Esophagus squamous epithelium (tissue), 5 donors: Measurements from ENCODE around the gene TMEM185B. TPM values are rescaled to one million over a fixed set of nuclear protein-coding genes. Genes with fewer than 3 reads are reported as not detected.

Source experiments
- DNase-seq: peaks from one replicate; lab custom pipeline; 2025; lab: John Stamatoyannopoulos, UW
- H3K27ac ChIP-seq, 4 donors: fragments of 200-600 bp; sonication (generic); one replicate each; pipeline ENCODE4 v1.5.1; 2016 to 2019; ENCODE audit warnings: mild to moderate bottlenecking in 1 of 4
- H3K27me3 ChIP-seq, 4 donors: fragments of 200-600 bp; sonication (generic); 1 replicate in 3 of 4; 2 replicates in 1 of 4; pipeline versions ENCODE4 v1.5.1 to v1.6.0; 2017 to 2021; ENCODE audit warnings: antibody characterized with exemption in 1 of 4
- H3K36me3 ChIP-seq, 3 donors: fragments of 200-600 bp; sonication (generic); one replicate each; pipeline ENCODE4 v1.5.1; 2016 to 2019
- H3K4me1 ChIP-seq, 3 donors: fragments of 200-600 bp; sonication (generic); one replicate each; pipeline ENCODE4 v1.5.1; 2017 to 2019
- H3K4me3 ChIP-seq, 4 donors: fragments of 200-600 bp; sonication (generic); 1 replicate in 3 of 4; 2 replicates in 1 of 4; pipeline ENCODE4 v1.5.1; 2016 to 2019; ENCODE audit warnings: mild to moderate bottlenecking in 2 of 4, moderate library complexity in 1 of 4
- H3K9me3 ChIP-seq, 3 donors: fragments of 200-600 bp; sonication (generic); one replicate each; pipeline ENCODE4 v1.5.1; 2016 to 2019
- POLR2A ChIP-seq, 4 donors: fragments of 450-650 bp; IDR thresholded peaks; one replicate each; pipeline ENCODE4 v1.6.1; 2017; ENCODE audit warnings: antibody characterized with exemption in 4 of 4, mild to moderate bottlenecking in 4 of 4, moderate library complexity in 3 of 4
- WGBS, 2 donors: methylation state at CpG; one replicate each; pipeline ENCODE4 v1.1.5; 2018; 5-methylcytosine and 5-hydroxymethylcytosine counted together
- intact Hi-C: fragments of 100-400 bp; cut with DNase I; formaldehyde crosslinking; loops from one replicate; pipeline ENCODE4 v1.15.0; 2022
- total RNA-seq, 4 donors: library from RNA; depleted of rRNA; stranded (reverse); fragments of >200 nt; gene quantifications; one replicate each; pipeline ENCODE4 v1.1.0, GENCODE V29; 2016
- TF ChIP-seq, protein P1 (sequence below), 6 experiments: fragments of 450-650 bp in 4 of 6; fragments of 200-600 bp in 2 of 6; sonication (generic) in 2 of 6; IDR thresholded peaks; one replicate each; pipeline ENCODE4 v1.5.1; 2016 to 2019; ENCODE audit warnings: antibody characterized with exemption in 6 of 6, mild to moderate bottlenecking in 4 of 6, moderate library complexity in 4 of 6
- donor health status: DM: yes; HTN: yes; CAD: no.

TMEM185B gene
- total RNA-seq, 4 donors from 2014 or later: 20.9 to 24.8 (median 23.3) TPM

DNA sequence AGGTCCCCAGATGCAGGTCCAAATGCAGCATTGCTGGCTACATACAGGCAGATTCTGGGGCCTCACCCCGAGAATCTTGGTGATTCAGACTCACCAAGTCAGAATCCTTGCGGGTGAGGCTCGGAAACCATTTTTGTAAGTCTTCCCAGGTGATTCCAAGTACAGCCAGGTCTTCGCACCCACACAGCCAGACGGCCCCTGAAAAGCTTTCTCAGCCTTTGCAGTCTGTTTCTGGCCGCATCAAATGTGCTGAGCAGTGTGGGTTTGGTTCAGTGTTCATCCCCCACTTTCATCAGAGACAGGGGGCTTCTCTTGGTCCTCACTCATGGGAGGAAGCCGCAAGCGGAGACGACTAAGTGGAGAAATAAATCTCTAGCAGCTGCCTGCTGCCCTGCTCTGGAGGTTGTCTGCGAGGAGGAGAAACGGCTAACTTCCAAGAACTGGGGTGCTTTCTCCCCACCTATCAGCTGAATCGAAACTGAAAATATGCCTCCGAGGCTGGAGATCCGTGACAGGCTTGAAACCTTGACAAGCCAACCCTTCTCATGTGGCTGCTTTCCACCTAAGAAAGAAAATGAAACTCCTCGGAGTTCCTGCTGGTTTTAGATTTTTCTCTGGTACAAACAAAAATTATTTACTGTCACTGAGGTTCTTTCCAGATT, 8.9 kb upstream of the TMEM185B start:
- H3K27me3 ChIP-seq: no peaks in the 10 kb centered on the region
- intact Hi-C loops: no loop called here
- no peak for DNase-seq
- TF ChIP-seq, protein P1, sequence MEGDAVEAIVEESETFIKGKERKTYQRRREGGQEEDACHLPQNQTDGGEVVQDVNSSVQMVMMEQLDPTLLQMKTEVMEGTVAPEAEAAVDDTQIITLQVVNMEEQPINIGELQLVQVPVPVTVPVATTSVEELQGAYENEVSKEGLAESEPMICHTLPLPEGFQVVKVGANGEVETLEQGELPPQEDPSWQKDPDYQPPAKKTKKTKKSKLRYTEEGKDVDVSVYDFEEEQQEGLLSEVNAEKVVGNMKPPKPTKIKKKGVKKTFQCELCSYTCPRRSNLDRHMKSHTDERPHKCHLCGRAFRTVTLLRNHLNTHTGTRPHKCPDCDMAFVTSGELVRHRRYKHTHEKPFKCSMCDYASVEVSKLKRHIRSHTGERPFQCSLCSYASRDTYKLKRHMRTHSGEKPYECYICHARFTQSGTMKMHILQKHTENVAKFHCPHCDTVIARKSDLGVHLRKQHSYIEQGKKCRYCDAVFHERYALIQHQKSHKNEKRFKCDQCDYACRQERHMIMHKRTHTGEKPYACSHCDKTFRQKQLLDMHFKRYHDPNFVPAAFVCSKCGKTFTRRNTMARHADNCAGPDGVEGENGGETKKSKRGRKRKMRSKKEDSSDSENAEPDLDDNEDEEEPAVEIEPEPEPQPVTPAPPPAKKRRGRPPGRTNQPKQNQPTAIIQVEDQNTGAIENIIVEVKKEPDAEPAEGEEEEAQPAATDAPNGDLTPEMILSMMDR (IDR thresholded peaks at IDR 0.05): no peak
- no peak for TF ChIP-seq POLR2A (IDR thresholded peaks at IDR 0.05)
- 2 to 3% methylated on average over 6 to 12 of the region's 15 CpGs for WGBS, 2 donors
- H3K4me3 ChIP-seq: peak overlapping the region; percentile 33 to 68 (median 50)
- no peaks in the 10 kb centered on the region for H3K36me3 ChIP-seq
- peak overlapping the region; percentile 86 to 89 (median 88) for H3K27ac ChIP-seq
- H3K4me1 ChIP-seq: peaks cover 0 to 26% (median 13%) of the 10 kb centered on the region in 3 donors
- no peaks in the 10 kb centered on the region for H3K9me3 ChIP-seq

DNA sequence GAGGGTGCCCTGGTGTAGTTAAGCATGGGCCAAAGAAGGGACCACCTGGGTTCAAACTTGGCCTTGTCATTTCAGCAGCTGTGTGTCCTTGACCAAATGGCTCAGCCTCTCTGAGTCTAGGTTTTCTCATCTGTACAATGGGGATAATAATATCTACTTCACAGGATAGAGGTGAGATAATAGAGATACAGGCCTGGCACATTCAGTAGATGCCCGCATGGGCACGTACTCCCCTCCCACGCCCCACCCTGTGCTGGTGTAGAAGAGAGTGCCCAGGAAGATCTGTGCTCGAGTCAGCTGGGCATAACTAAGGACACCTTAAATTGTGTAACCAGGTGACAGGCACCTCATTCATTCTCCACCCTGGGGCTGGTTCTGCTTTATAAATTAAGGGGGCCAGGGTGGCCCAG, 8.4 kb upstream of the TMEM185B start:
- Histone ChIP-seq H3K27ac (peak overlapping the region; percentile 86 to 89 (median 88)), H3K36me3 (no peaks in the 10 kb centered on the region), H3K27me3 (no peaks in the 10 kb centered on the region), H3K9me3 (no peaks in the 10 kb centered on the region), H3K4me3 (peak overlapping the region; percentile 33 to 68 (median 50)), H3K4me1 (peaks cover 0 to 26% (median 13%) of the 10 kb centered on the region in 3 donors)
- intact Hi-C loops: no loop called here
- TF ChIP-seq, protein P1 (IDR thresholded peaks at IDR 0.05): no peak
- TF ChIP-seq POLR2A (IDR thresholded peaks at IDR 0.05): no peak
- WGBS, 2 donors: 19 to 58% methylated on average over 3 to 4 of the region's 4 CpGs
- no peak for DNase-seq

DNA sequence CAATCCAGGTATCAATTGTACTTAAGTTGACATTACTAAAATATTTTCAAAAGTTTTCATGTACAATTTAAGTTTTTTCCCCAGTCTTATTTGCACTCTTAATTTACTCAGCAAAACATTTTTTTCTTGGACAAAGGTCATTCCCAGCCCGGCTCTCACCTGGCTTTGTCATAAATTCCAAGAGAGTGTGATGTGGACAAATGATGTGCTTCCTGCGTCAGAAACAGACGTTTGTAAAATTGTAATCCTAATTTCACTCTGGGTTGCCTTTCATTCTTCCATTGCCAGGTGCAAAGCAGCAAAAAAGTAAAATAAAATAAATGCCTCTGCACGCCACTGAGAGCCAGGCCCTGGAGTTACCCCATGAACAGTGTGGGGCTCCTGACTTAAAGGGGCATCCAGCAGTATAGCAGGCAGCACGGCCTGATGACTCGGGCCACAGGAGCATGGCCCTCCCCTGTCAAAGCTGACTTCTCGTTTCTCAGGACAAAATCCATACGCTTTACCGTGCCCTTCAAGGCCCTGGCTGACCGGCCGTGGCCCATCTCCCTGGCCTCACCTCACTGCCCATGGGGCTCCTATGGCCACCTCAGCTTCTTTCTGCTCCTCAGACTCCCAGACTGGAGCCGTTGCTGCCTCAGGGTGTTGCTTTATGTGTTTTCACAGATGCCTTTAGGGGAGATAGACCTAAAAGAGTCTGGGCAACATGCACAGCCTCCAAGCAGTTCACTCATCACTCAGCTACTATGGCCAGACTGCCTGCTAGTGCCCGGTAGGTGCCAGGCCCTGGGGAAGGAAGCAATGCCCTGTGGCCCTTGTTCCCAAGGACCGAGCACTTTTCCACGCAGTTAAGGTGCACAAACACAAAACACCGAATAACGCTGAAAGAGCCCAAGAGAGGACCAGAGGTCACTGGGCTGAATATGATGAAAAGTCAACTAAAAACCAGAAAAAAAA, 7.6 kb upstream of the TMEM185B start:
- WGBS, 2 donors: 72 to 81% methylated on average over 13 to 14 of the region's 17 CpGs
- no peaks in the 10 kb centered on the region for H3K27me3 ChIP-seq
- TF ChIP-seq POLR2A (IDR thresholded peaks at IDR 0.05): no peak
- TF ChIP-seq, protein P1 (IDR thresholded peaks at IDR 0.05): no peak
- H3K27ac ChIP-seq: peak overlapping the region in 3 of 4 donors; percentile 14 to 89 (median 86)
- no peaks in the 10 kb centered on the region for H3K36me3 ChIP-seq
- peak overlapping the region in 2 of 4 donors; percentile 54 to 68 for H3K4me3 ChIP-seq
- H3K9me3 ChIP-seq: no peaks in the 10 kb centered on the region
- peaks cover 0 to 26% (median 13%) of the 10 kb centered on the region in 3 donors for H3K4me1 ChIP-seq
- intact Hi-C loops: no loop called here
- no peak for DNase-seq

DNA sequence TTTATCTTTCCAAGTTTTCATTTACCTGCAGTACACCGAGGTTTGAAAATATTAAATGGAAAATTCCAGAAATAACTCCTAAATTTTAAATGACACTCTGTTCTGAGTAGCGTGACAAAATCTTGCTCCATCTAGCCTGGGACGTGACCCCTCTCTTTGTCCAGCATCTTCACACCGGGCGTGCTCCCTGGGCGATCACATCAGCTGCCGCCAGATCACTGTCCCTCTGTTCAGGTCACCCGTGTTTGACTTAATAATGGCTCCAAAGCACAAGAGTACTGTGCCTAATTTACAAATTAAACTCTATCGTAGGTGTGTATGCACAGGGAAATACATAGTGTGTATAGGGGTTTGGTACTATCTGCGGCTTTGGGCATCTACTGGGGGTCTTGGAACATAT, 6.1 kb upstream of the TMEM185B start:
- H3K4me3 ChIP-seq: no peak overlapping the region
- no peak for DNase-seq
- no peak for TF ChIP-seq POLR2A (IDR thresholded peaks at IDR 0.05)
- TF ChIP-seq, protein P1 (IDR thresholded peaks at IDR 0.05): no peak
- 90 to 92% methylated on average over 10 of the region's 10 CpGs for WGBS, 2 donors
- H3K4me1 ChIP-seq: peaks cover 0 to 29% (median 14%) of the 10 kb centered on the region in 3 donors
- H3K27ac ChIP-seq: no peak overlapping the region
- no peaks in the 10 kb centered on the region for H3K9me3 ChIP-seq
- H3K36me3 ChIP-seq: no peaks in the 10 kb centered on the region
- H3K27me3 ChIP-seq: no peaks in the 10 kb centered on the region
- intact Hi-C loops: no loop called here
